ENCODE data around the gene FASTKD2.

The FASTKD2 gene

GRCh38 chr2:206840999-206841398, 75.6 kb downstream of the FASTKD2 start:
- no peak for DNase-seq
